Stomach (tissue), 4 donors: ENCODE measurements around the gene TMEM229A.
"Not testable (repeated sequence)": the region's sequence is repeated elsewhere in the genome, so short reads cannot be mapped to it uniquely, and the experiment has no call there.

Experiments used
- CTCF ChIP-seq, 7 experiments: fragments of 450-650 bp in 4 of 7; fragments of 200-600 bp in 3 of 7; sonication (generic) in 3 of 7; IDR thresholded peaks; one replicate each; pipeline ENCODE4 v1.5.1; 2016 to 2019; ENCODE audit warnings: antibody characterized with exemption in 7 of 7, control low read depth in 2 of 7, mild to moderate bottlenecking in 1 of 7
- EP300 ChIP-seq: sonication (generic); formaldehyde crosslinking; IDR thresholded peaks from one replicate; pipeline ENCODE4 v1.6.1; 2017; ENCODE audit warnings: antibody characterized with exemption
- POLR2A ChIP-seq, 4 donors: fragments of 450-650 bp; IDR thresholded peaks; one replicate each; pipeline ENCODE4 v1.6.1; 2016; ENCODE audit warnings: antibody characterized with exemption in 4 of 4, control low read depth in 2 of 4, mild to moderate bottlenecking in 1 of 4, moderate library complexity in 1 of 4

DNA sequence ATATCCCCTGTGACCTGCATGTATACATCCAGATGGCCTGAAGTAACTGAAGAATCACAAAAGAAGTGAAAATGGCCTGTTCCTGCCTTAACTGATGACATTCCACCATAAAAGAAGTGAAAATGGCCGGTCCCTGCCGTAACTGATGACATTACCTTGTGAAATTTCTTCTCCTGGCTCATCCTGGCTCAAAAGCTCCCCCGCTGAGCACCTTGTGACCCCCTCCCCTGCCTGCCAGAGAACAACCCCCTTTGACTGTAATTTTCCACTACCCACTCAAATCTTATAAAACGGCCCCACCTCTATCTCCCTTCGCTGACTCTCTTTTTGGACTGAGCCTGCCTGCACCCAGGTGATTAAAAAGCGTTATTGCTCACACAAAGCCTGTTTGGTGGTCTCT, 24.6 kb downstream of the TMEM229A start:
- not testable (repeated sequence) for TF ChIP-seq CTCF (IDR thresholded peaks at IDR 0.05); POLR2A (IDR thresholded peaks at IDR 0.05); EP300
